ENCODE data around the gene POF1B. TPM values are rescaled to one million over a fixed set of nuclear protein-coding genes. Genes with fewer than 3 reads are reported as not detected.

Gene POF1B
- polyA plus RNA-seq = 10 to 100 TPM; 17.8 to 98.1 (median 38.6) TPM
- long read RNA-seq, donor 1, transcript POF1B-201 (17 exons, 3,941 nt) = major isoform, 6 of 17 reads
- long read RNA-seq, donor 1, partial matches to known transcripts = 11 of 17 reads
- long read RNA-seq, donor 1, other reads (novel, unspliced or antisense) = 0 of 17 reads
- long read RNA-seq, donor 2, partial matches to known transcripts = 0 of 2 reads
- long read RNA-seq, donor 2, other reads (novel, unspliced or antisense) = 0 of 2 reads
- long read RNA-seq, donor 3, partial matches to known transcripts = 0 of 1 reads
- long read RNA-seq, donor 3, other reads (novel, unspliced or antisense) = 0 of 1 reads
- long read RNA-seq, donor 4 = 0 reads
- long read RNA-seq, donor 5 = 0 reads
- long read RNA-seq, donor 6, partial matches to known transcripts = 0 of 3 reads
- long read RNA-seq, donor 6, other reads (novel, unspliced or antisense) = 0 of 3 reads
- long read RNA-seq, donor 7, partial matches to known transcripts = 0 of 1 reads
- long read RNA-seq, donor 7, other reads (novel, unspliced or antisense) = 0 of 1 reads
- long read RNA-seq, donor 8 = 0 reads
- long read RNA-seq, donor 9, partial matches to known transcripts = 0 of 1 reads
- long read RNA-seq, donor 9, other reads (novel, unspliced or antisense) = 0 of 1 reads
- long read RNA-seq, donor 10, partial matches to known transcripts = 0 of 5 reads
- long read RNA-seq, donor 10, other reads (novel, unspliced or antisense) = 0 of 5 reads

GRCh38 chrX:85379174-85379907, at the start of gene POF1B:
Gene POF1B, minus strand, starts transcription at chrX:85379665. Its CDS starts 211 bp downstream, at chrX:85379454.
- Histone ChIP-seq H3K9me3 (ENCODE audit: control insufficient read depth in 2 of 2, insufficient read depth in 1 of 2, low read depth in 1 of 2, low read length in 1 of 2) (no peaks in the 10 kb centered on the region), H3K27ac (ENCODE audit: low read depth in 1 of 3, low read length in 2 of 3) (peak within 1 kb of the TSS; percentile 79 to 95 (median 90)), H3K27me3 (ENCODE audit: control insufficient read depth in 3 of 3, insufficient read depth in 3 of 3, low read length in 3 of 3) (no peaks in the 10 kb centered on the region), H3K4me1 (ENCODE audit: control insufficient read depth in 3 of 3, insufficient read depth in 2 of 3, low read depth in 1 of 3, low read length in 2 of 3) (no peaks in the 10 kb centered on the region), H3K4me3 (ENCODE audit: low read depth in 1 of 3, low read length in 3 of 3) (peak within 1 kb of the TSS; percentile 30 to 64 (median 60)), H3K36me3 (ENCODE audit: control insufficient read depth in 3 of 3, insufficient read depth in 2 of 3, low read depth in 1 of 3, low read length in 3 of 3) (no peaks in the 10 kb centered on the region)
- FAIRE-seq (no peak), DNase-seq (peak; percentile 81 to 84)
- WGBS, 3 donors = 20 to 56% (median 23%) methylated on average over 12 of the region's 12 CpGs

- DNase-seq = no peak
- Histone ChIP-seq H3K27ac (ENCODE audit: low read depth in 1 of 3, low read length in 2 of 3) (no peak overlapping the region), H3K27me3 (ENCODE audit: control insufficient read depth in 3 of 3, insufficient read depth in 3 of 3, low read length in 3 of 3) (no peaks in the 10 kb centered on the region), H3K4me3 (ENCODE audit: low read depth in 1 of 3, low read length in 3 of 3) (no peak overlapping the region), H3K9me3 (ENCODE audit: control insufficient read depth in 2 of 2, insufficient read depth in 1 of 2, low read depth in 1 of 2, low read length in 1 of 2) (no peaks in the 10 kb centered on the region), H3K4me1 (ENCODE audit: control insufficient read depth in 3 of 3, insufficient read depth in 2 of 3, low read depth in 1 of 3, low read length in 2 of 3) (no peaks in the 10 kb centered on the region), H3K36me3 (ENCODE audit: control insufficient read depth in 3 of 3, insufficient read depth in 2 of 3, low read depth in 1 of 3, low read length in 3 of 3) (no peaks in the 10 kb centered on the region)
- WGBS, 3 donors = 71 to 83% (median 74%) methylated on average over 1 of the region's 1 CpG
- no peak for FAIRE-seq
These were observed 49.6 kb upstream of the POF1B start for GRCh38 chrX:85429066-85429465.

GRCh38 chrX:85419293-85419692, 39.8 kb upstream of the POF1B start:
- FAIRE-seq = no peak
- no peak for DNase-seq
- no peak overlapping the region for H3K27ac ChIP-seq (ENCODE audit: low read depth in 1 of 3, low read length in 2 of 3)
- no peak overlapping the region for H3K4me3 ChIP-seq (ENCODE audit: low read depth in 1 of 3, low read length in 3 of 3)
- no peaks in the 10 kb centered on the region for H3K27me3 ChIP-seq (ENCODE audit: control insufficient read depth in 3 of 3, insufficient read depth in 3 of 3, low read length in 3 of 3)
- no peaks in the 10 kb centered on the region for H3K4me1 ChIP-seq (ENCODE audit: control insufficient read depth in 3 of 3, insufficient read depth in 2 of 3, low read depth in 1 of 3, low read length in 2 of 3)
- H3K36me3 ChIP-seq (ENCODE audit: control insufficient read depth in 3 of 3, insufficient read depth in 2 of 3, low read depth in 1 of 3, low read length in 3 of 3) = no peaks in the 10 kb centered on the region
- no peaks in the 10 kb centered on the region for H3K9me3 ChIP-seq (ENCODE audit: control insufficient read depth in 2 of 2, insufficient read depth in 1 of 2, low read depth in 1 of 2, low read length in 1 of 2)

- Histone ChIP-seq H3K27ac (ENCODE audit: low read depth in 1 of 3, low read length in 2 of 3) (no peak overlapping the region), H3K9me3 (ENCODE audit: control insufficient read depth in 2 of 2, insufficient read depth in 1 of 2, low read depth in 1 of 2, low read length in 1 of 2) (no peaks in the 10 kb centered on the region), H3K4me1 (ENCODE audit: control insufficient read depth in 3 of 3, insufficient read depth in 2 of 3, low read depth in 1 of 3, low read length in 2 of 3) (no peaks in the 10 kb centered on the region), H3K4me3 (ENCODE audit: low read depth in 1 of 3, low read length in 3 of 3) (no peak overlapping the region), H3K27me3 (ENCODE audit: control insufficient read depth in 3 of 3, insufficient read depth in 3 of 3, low read length in 3 of 3) (no peaks in the 10 kb centered on the region), H3K36me3 (ENCODE audit: control insufficient read depth in 3 of 3, insufficient read depth in 2 of 3, low read depth in 1 of 3, low read length in 3 of 3) (no peaks in the 10 kb centered on the region)
- no peak for FAIRE-seq
- WGBS, 3 donors = 69 to 75% (median 69%) methylated on average over 2 of the region's 2 CpGs
- peak in 1 of 2 donors; percentile 7 for DNase-seq
These were observed 12.4 kb upstream of the POF1B start for GRCh38 chrX:85391878-85392238.

- FAIRE-seq (no peak), DNase-seq (no peak)
- H3K27ac ChIP-seq (ENCODE audit: low read depth in 1 of 3, low read length in 2 of 3) = no peak overlapping the region
- no peaks in the 10 kb centered on the region for H3K36me3 ChIP-seq (ENCODE audit: control insufficient read depth in 3 of 3, insufficient read depth in 2 of 3, low read depth in 1 of 3, low read length in 3 of 3)
- H3K9me3 ChIP-seq (ENCODE audit: control insufficient read depth in 2 of 2, insufficient read depth in 1 of 2, low read depth in 1 of 2, low read length in 1 of 2) = no peaks in the 10 kb centered on the region
- H3K4me1 ChIP-seq (ENCODE audit: control insufficient read depth in 3 of 3, insufficient read depth in 2 of 3, low read depth in 1 of 3, low read length in 2 of 3) = no peaks in the 10 kb centered on the region
- 35 to 63% (median 39%) methylated on average over 1 of the region's 1 CpG for WGBS, 3 donors
- no peak overlapping the region for H3K4me3 ChIP-seq (ENCODE audit: low read depth in 1 of 3, low read length in 3 of 3)
- H3K27me3 ChIP-seq (ENCODE audit: control insufficient read depth in 3 of 3, insufficient read depth in 3 of 3, low read length in 3 of 3) = no peaks in the 10 kb centered on the region
These were observed 11.9 kb upstream of the POF1B start for GRCh38 chrX:85391185-85391877.

- DNase-seq (no peak), FAIRE-seq (no peak)
- H3K4me1 ChIP-seq (ENCODE audit: control insufficient read depth in 3 of 3, insufficient read depth in 2 of 3, low read depth in 1 of 3, low read length in 2 of 3) = no peaks in the 10 kb centered on the region
- no peaks in the 10 kb centered on the region for H3K9me3 ChIP-seq (ENCODE audit: control insufficient read depth in 2 of 2, insufficient read depth in 1 of 2, low read depth in 1 of 2, low read length in 1 of 2)
- H3K4me3 ChIP-seq (ENCODE audit: low read depth in 1 of 3, low read length in 3 of 3) = no peak overlapping the region
- H3K27ac ChIP-seq (ENCODE audit: low read depth in 1 of 3, low read length in 2 of 3) = no peak overlapping the region
- no peaks in the 10 kb centered on the region for H3K27me3 ChIP-seq (ENCODE audit: control insufficient read depth in 3 of 3, insufficient read depth in 3 of 3, low read length in 3 of 3)
- 70 to 91% (median 91%) methylated on average over 3 of the region's 3 CpGs for WGBS, 3 donors
- no peaks in the 10 kb centered on the region for H3K36me3 ChIP-seq (ENCODE audit: control insufficient read depth in 3 of 3, insufficient read depth in 2 of 3, low read depth in 1 of 3, low read length in 3 of 3)
These were observed 2.1 kb upstream of the POF1B start for GRCh38 chrX:85381602-85382001.

GRCh38 chrX:85378461-85378860, 1.0 kb downstream of the POF1B start:
- H3K27ac ChIP-seq (ENCODE audit: low read depth in 1 of 3, low read length in 2 of 3) = peak overlapping the region in 2 of 3 donors; percentile 79 to 90
- DNase-seq (peak in 1 of 2 donors; percentile 39), FAIRE-seq (no peak)

GRCh38 chrX:85375333-85375738, 4.1 kb downstream of the POF1B start:
- DNase-seq (peak; percentile 78 to 80), FAIRE-seq (no peak)
- Histone ChIP-seq H3K9me3 (ENCODE audit: control insufficient read depth in 2 of 2, insufficient read depth in 1 of 2, low read depth in 1 of 2, low read length in 1 of 2) (no peaks in the 10 kb centered on the region), H3K27ac (ENCODE audit: low read depth in 1 of 3, low read length in 2 of 3) (peak overlapping the region; percentile 85 to 90 (median 90)), H3K36me3 (ENCODE audit: control insufficient read depth in 3 of 3, insufficient read depth in 2 of 3, low read depth in 1 of 3, low read length in 3 of 3) (no peaks in the 10 kb centered on the region), H3K4me1 (ENCODE audit: control insufficient read depth in 3 of 3, insufficient read depth in 2 of 3, low read depth in 1 of 3, low read length in 2 of 3) (no peaks in the 10 kb centered on the region), H3K27me3 (ENCODE audit: control insufficient read depth in 3 of 3, insufficient read depth in 3 of 3, low read length in 3 of 3) (no peaks in the 10 kb centered on the region), H3K4me3 (ENCODE audit: low read depth in 1 of 3, low read length in 3 of 3) (peak overlapping the region in 2 of 3 donors; percentile 32 to 39)
- WGBS, 3 donors = 1 to 15% (median 12%) methylated on average over 5 of the region's 5 CpGs

More at GRCh38 chrX:85378461-85378860, 1.0 kb downstream of the POF1B start:
- Histone ChIP-seq H3K4me3 (ENCODE audit: low read depth in 1 of 3, low read length in 3 of 3) (peak overlapping the region in 2 of 3 donors; percentile 60 to 64), H3K36me3 (ENCODE audit: control insufficient read depth in 3 of 3, insufficient read depth in 2 of 3, low read depth in 1 of 3, low read length in 3 of 3) (no peaks in the 10 kb centered on the region), H3K4me1 (ENCODE audit: control insufficient read depth in 3 of 3, insufficient read depth in 2 of 3, low read depth in 1 of 3, low read length in 2 of 3) (no peaks in the 10 kb centered on the region), H3K9me3 (ENCODE audit: control insufficient read depth in 2 of 2, insufficient read depth in 1 of 2, low read depth in 1 of 2, low read length in 1 of 2) (no peaks in the 10 kb centered on the region), H3K27me3 (ENCODE audit: control insufficient read depth in 3 of 3, insufficient read depth in 3 of 3, low read length in 3 of 3) (no peaks in the 10 kb centered on the region)
- WGBS, 3 donors = 7 to 49% (median 23%) methylated on average over 2 of the region's 2 CpGs

All from small intestine (tissue), 16 donors.